ENCODE results near the gene POTEE. TPM values are rescaled to one million over a fixed set of nuclear protein-coding genes. Genes with fewer than 3 reads are reported as not detected.
"Not testable (repeated sequence)": the region's sequence is repeated elsewhere in the genome, so short reads cannot be mapped to it uniquely, and the experiment has no call there.

POTEE gene
- total RNA-seq, 1 experiment from 2014 or later = 8.0 TPM

- BruUV-seq (replicated peaks); DNase-seq; H3K27me3 Mint-ChIP-seq (ENCODE audit: insufficient read depth, unreplicated experiment); H3K27ac Mint-ChIP-seq (ENCODE audit: unreplicated experiment); H3K27me3 ChIP-seq (replicated peaks; ENCODE audit: control insufficient read depth, insufficient read depth, low read length); H3K36me3 Mint-ChIP-seq (ENCODE audit: insufficient read depth, unreplicated experiment); POLR2A ChIA-PET; H3K4me3 Mint-ChIP-seq (ENCODE audit: unreplicated experiment); H3K4me1 ChIP-seq; CTCF ChIA-PET; H3K36me3 ChIP-seq (ENCODE audit: control insufficient read depth, insufficient read depth, low read length); H3K9me3 Mint-ChIP-seq (ENCODE audit: unreplicated experiment); H3K4me1 Mint-ChIP-seq (ENCODE audit: low read depth, unreplicated experiment); intact Hi-C loops (cut with micrococcal nuclease; ENCODE audit: unreplicated experiment); H3K9me3 ChIP-seq; H3K4me3 ChIP-seq (ENCODE audit: low read depth, low read length): not testable (repeated sequence)
Measured at GRCh38 chr2:131193421-131193820, 15.9 kb upstream of the POTEE start.

GRCh38 chr2:131196186-131196585 lies 13.2 kb upstream of the POTEE start:
- H3K27ac Mint-ChIP-seq (ENCODE audit: unreplicated experiment); CTCF ChIA-PET; H3K36me3 Mint-ChIP-seq (ENCODE audit: insufficient read depth, unreplicated experiment); DNase-seq; H3K9me3 ChIP-seq; H3K9me3 Mint-ChIP-seq (ENCODE audit: unreplicated experiment); H3K4me1 ChIP-seq; H3K27me3 Mint-ChIP-seq (ENCODE audit: insufficient read depth, unreplicated experiment); H3K4me3 ChIP-seq (ENCODE audit: low read depth, low read length); H3K4me1 Mint-ChIP-seq (ENCODE audit: low read depth, unreplicated experiment); BruUV-seq (replicated peaks); H3K27me3 ChIP-seq (replicated peaks; ENCODE audit: control insufficient read depth, insufficient read depth, low read length); H3K4me3 Mint-ChIP-seq (ENCODE audit: unreplicated experiment); intact Hi-C loops (cut with micrococcal nuclease; ENCODE audit: unreplicated experiment); POLR2A ChIA-PET; H3K36me3 ChIP-seq (ENCODE audit: control insufficient read depth, insufficient read depth, low read length): not testable (repeated sequence)

- Mint-ChIP-seq H3K27me3 (ENCODE audit: insufficient read depth, unreplicated experiment) (peaks cover 17% of the 10 kb centered on the region), H3K4me3 (ENCODE audit: unreplicated experiment) (no peak overlapping the region), H3K9me3 (ENCODE audit: unreplicated experiment) (no peaks in the 10 kb centered on the region), H3K27ac (ENCODE audit: unreplicated experiment) (no peak overlapping the region), H3K36me3 (ENCODE audit: insufficient read depth, unreplicated experiment) (no peaks in the 10 kb centered on the region), H3K4me1 (ENCODE audit: low read depth, unreplicated experiment) (no peaks in the 10 kb centered on the region)
- BruUV-seq (replicated peaks) = no TSS peak
- H3K9me3 ChIP-seq = no peaks in the 10 kb centered on the region
- ChIA-PET POLR2A (no interaction called here), CTCF (no interaction called here)
- no peak for DNase-seq
- no peak overlapping the region for H3K4me3 ChIP-seq (ENCODE audit: low read depth, low read length)
- no peaks in the 10 kb centered on the region for H3K36me3 ChIP-seq (ENCODE audit: control insufficient read depth, insufficient read depth, low read length)
- no peaks in the 10 kb centered on the region; the same call in 1 of the 2 replicates for H3K27me3 ChIP-seq (replicated peaks; ENCODE audit: control insufficient read depth, insufficient read depth, low read length)
- no peaks in the 10 kb centered on the region for H3K4me1 ChIP-seq
- intact Hi-C loops (cut with micrococcal nuclease; ENCODE audit: unreplicated experiment) = no loop called here
- TF ChIP-seq CTCF (IDR thresholded peaks at IDR 0.05; ENCODE audit: insufficient read depth in 1 of 2, low read depth in 1 of 2, low read length in 1 of 2, severe bottlenecking in 1 of 2, unreplicated experiment in 1 of 2) = no peak
Measured at GRCh38 chr2:131201098-131201497, 8.2 kb upstream of the POTEE start.

GRCh38 chr2:131207839-131208238 lies 1.5 kb upstream of the POTEE start:
- H3K36me3 ChIP-seq (ENCODE audit: control insufficient read depth, insufficient read depth, low read length); H3K4me3 ChIP-seq (ENCODE audit: low read depth, low read length); H3K27ac Mint-ChIP-seq (ENCODE audit: unreplicated experiment); BruUV-seq (replicated peaks); H3K9me3 Mint-ChIP-seq (ENCODE audit: unreplicated experiment); DNase-seq; H3K36me3 Mint-ChIP-seq (ENCODE audit: insufficient read depth, unreplicated experiment); H3K4me1 ChIP-seq; H3K9me3 ChIP-seq; CTCF ChIA-PET; POLR2A ChIA-PET; H3K4me1 Mint-ChIP-seq (ENCODE audit: low read depth, unreplicated experiment); intact Hi-C loops (cut with micrococcal nuclease; ENCODE audit: unreplicated experiment); H3K27me3 ChIP-seq (replicated peaks; ENCODE audit: control insufficient read depth, insufficient read depth, low read length); H3K4me3 Mint-ChIP-seq (ENCODE audit: unreplicated experiment): not testable (repeated sequence)
- H3K27me3 Mint-ChIP-seq (ENCODE audit: insufficient read depth, unreplicated experiment) = peaks cover 19% of the 10 kb centered on the region

- H3K4me3 Mint-ChIP-seq (ENCODE audit: unreplicated experiment) = peak overlapping the region; percentile 82
- H3K9me3 ChIP-seq; DNase-seq; H3K4me1 Mint-ChIP-seq (ENCODE audit: low read depth, unreplicated experiment); intact Hi-C loops (cut with micrococcal nuclease; ENCODE audit: unreplicated experiment); H3K36me3 ChIP-seq (ENCODE audit: control insufficient read depth, insufficient read depth, low read length); H3K27me3 ChIP-seq (replicated peaks; ENCODE audit: control insufficient read depth, insufficient read depth, low read length); CTCF ChIA-PET; BruUV-seq (replicated peaks); H3K4me1 ChIP-seq; H3K9me3 Mint-ChIP-seq (ENCODE audit: unreplicated experiment); H3K36me3 Mint-ChIP-seq (ENCODE audit: insufficient read depth, unreplicated experiment): not testable (repeated sequence)
- H3K27me3 Mint-ChIP-seq (ENCODE audit: insufficient read depth, unreplicated experiment) = peaks cover 14% of the 10 kb centered on the region
- H3K4me3 ChIP-seq (ENCODE audit: low read depth, low read length) = peak overlapping the region; percentile 41
- H3K27ac Mint-ChIP-seq (ENCODE audit: unreplicated experiment) = peak overlapping the region; percentile 88
- POLR2A ChIA-PET = interaction anchor here (0.7 kb wide), 1 partner anchor 1081 kb away, joined by 19 read pairs; the partner anchor contains the start of gene POTEF
Measured at GRCh38 chr2:131209773-131210104, 403 bp downstream of the POTEE start.

- H3K27me3 Mint-ChIP-seq (ENCODE audit: insufficient read depth, unreplicated experiment); BruUV-seq (replicated peaks); POLR2A ChIA-PET; H3K4me1 ChIP-seq; H3K36me3 Mint-ChIP-seq (ENCODE audit: insufficient read depth, unreplicated experiment); H3K4me1 Mint-ChIP-seq (ENCODE audit: low read depth, unreplicated experiment); CTCF ChIA-PET; H3K4me3 Mint-ChIP-seq (ENCODE audit: unreplicated experiment); H3K27me3 ChIP-seq (replicated peaks; ENCODE audit: control insufficient read depth, insufficient read depth, low read length); H3K9me3 ChIP-seq; H3K9me3 Mint-ChIP-seq (ENCODE audit: unreplicated experiment); H3K36me3 ChIP-seq (ENCODE audit: control insufficient read depth, insufficient read depth, low read length); H3K27ac Mint-ChIP-seq (ENCODE audit: unreplicated experiment); intact Hi-C loops (cut with micrococcal nuclease; ENCODE audit: unreplicated experiment); DNase-seq: not testable (repeated sequence)
- H3K4me3 ChIP-seq (ENCODE audit: low read depth, low read length) = peak overlapping the region; percentile 19; the same call in 1 of the 2 replicates
Measured at GRCh38 chr2:131210434-131211211, 1.3 kb downstream of the POTEE start.

All from Caco-2 (cell line).